Measurements from ENCODE around the gene ATP6V0E2. TPM values are rescaled to one million over a fixed set of nuclear protein-coding genes. Genes with fewer than 3 reads are reported as not detected.

ATP6V0E2 gene
- total RNA-seq, 1 experiment from 2014 or later: 25.5 TPM

DNA sequence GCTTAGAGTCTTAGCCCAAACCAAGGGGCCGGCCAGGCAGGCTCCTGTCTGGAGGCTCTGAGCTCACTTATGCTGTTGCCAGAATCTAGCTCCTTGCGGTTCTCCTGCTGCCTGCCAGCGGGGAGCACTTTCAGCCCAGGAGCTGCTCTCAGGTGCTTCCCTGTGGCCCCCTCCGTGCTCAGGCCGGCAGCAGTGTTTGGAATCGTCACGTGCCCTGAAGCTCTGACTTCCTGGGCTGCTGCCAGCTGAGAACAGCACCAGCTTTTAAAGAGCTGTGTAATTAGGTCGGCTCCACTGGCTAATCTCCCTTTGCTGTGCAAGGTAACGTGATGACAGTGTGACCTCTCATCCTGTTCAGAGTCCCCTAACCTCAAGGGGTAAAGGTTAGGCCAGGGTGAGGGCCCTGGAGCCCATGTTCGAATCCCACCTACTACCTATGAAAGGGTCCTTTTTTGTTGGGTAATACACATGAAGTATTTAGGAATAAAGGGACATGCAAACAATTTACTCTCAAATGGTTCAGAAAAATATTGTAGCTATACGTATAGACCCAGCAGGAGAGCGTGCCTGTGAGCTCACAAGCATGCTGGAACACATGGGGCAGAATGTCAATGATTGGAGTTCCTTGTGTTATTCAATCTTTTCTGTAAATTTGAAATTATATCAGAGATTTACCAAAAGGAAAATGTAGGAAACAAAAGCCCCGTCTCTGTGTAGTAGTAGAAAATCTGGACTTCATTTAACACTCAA, 19.0 kb upstream of the ATP6V0E2 start:
- Histone ChIP-seq H3K9ac (ENCODE audit: low read length) (peak overlapping the region; percentile 50), H3K27me3 (ENCODE audit: insufficient read depth, low read length) (no peaks in the 10 kb centered on the region), H2AFZ (ENCODE audit: low read depth, low read length, poor library complexity, severe bottlenecking) (no peak overlapping the region), H3K9me2 (ENCODE audit: insufficient read depth) (no peaks in the 10 kb centered on the region), H3K79me2 (ENCODE audit: insufficient read depth, low read length) (no peaks in the 10 kb centered on the region), H3K4me2 (ENCODE audit: low read length) (peak overlapping the region; percentile 70), H3K4me1 (ENCODE audit: control insufficient read depth in 1 of 2, insufficient read depth in 2 of 2, low read length in 2 of 2) (peaks cover 27 to 42% of the 10 kb centered on the region in 2 experiments), H3K27ac (ENCODE audit: low read depth, low read length) (peak overlapping the region; percentile 57), H3K4me3 (replicated peaks in 1 of 2; ENCODE audit: low read depth in 1 of 2, low read length in 2 of 2) (peak overlapping the region in 1 of 2 experiments; percentile 34; a peak in 3 of 4 replicates), H3K36me3 (ENCODE audit: control insufficient read depth in 1 of 2, insufficient read depth in 2 of 2, low read length in 2 of 2) (no peaks in the 10 kb centered on the region), H3K9me3 (ENCODE audit: control insufficient read depth in 1 of 2, insufficient read depth in 1 of 2, low read depth in 1 of 2, low read length in 2 of 2) (no peaks in the 10 kb centered on the region), H4K20me1 (ENCODE audit: insufficient read depth) (no peaks in the 10 kb centered on the region)
- intact Hi-C loops (cut with micrococcal nuclease): no loop called here
- BruUV-seq (replicated peaks): no TSS peak
- peak; percentile 36 for DNase-seq (ENCODE audit: low read depth, low spot score)
- ChIA-PET RAD21 (ENCODE audit: low non-redundant PET in 1 of 2, low total read pairs in 2 of 2, uncharacterized antibody in 2 of 2, unreplicated experiment in 2 of 2) (interaction anchor here in 1 of 2 experiments (0.8 kb wide), 1 partner anchor 17 kb away, joined by 3 read pairs; the partner anchor contains the start of gene ZNF862), POLR2A (interaction anchor here (1.1 to 1.4 kb wide), 2 partner anchors 15 to 17 kb away, joined by 3 to 4 read pairs; partner anchors contain the start of gene ZNF862), CTCF (interaction anchor here (0.9 to 1.1 kb wide), 2 partner anchors 17 to 48 kb away, joined by 3 to 4 read pairs; partner anchors contain the start of gene ZNF862)
- TF ChIP-seq SP1 (IDR thresholded peaks at IDR 0.05; ENCODE audit: low read depth) (peak; percentile 23; the same call in 1 of the 2 replicates), EZH2 (IDR thresholded peaks at IDR 0.05) (no peak), RAD21 (IDR thresholded peaks at IDR 0.05; ENCODE audit: low read depth) (0 out of 2 replicates have a peak, but pooled peaks have one; percentile 13), EZH2phosphoT487 (IDR thresholded peaks at IDR 0.05; ENCODE audit: borderline replicate concordance) (no peak), ZNF274 (IDR thresholded peaks at IDR 0.05; ENCODE audit: low read depth, low read length) (no peak), TCF7L2 (IDR thresholded peaks at IDR 0.05; ENCODE audit: borderline replicate concordance, extremely low read depth, insufficient read depth, insufficient read length) (peak; percentile 63), YY1 (IDR thresholded peaks at IDR 0.05; ENCODE audit: extremely low read depth, insufficient replicate concordance, low read depth, low read length) (no peak)
- TF ChIP-seq, protein P1, sequence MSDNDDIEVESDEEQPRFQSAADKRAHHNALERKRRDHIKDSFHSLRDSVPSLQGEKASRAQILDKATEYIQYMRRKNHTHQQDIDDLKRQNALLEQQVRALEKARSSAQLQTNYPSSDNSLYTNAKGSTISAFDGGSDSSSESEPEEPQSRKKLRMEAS (IDR thresholded peaks at IDR 0.05): peak; percentile 75
- peak; percentile 74 for ATAC-seq
